Endothelial cell of umbilical vein (primary cell): Measurements from ENCODE around the gene BMERB1. TPM values are rescaled to one million over a fixed set of nuclear protein-coding genes. Genes with fewer than 3 reads are reported as not detected.

Experiments used
- BruUV-seq: library from RNA; stranded (reverse); fragments of 400-500 nt; replicated peaks from 2 replicates; lab custom pipeline; 2021; lab: Mats Ljungman, UMichigan
- CTCF ChIA-PET: fragments of 300-600, 350-600 bp; sonication (Branson Sonifier 250); formaldehyde crosslinking; loops from one replicate; lab custom pipeline; 2021; ENCODE audit warnings: antibody characterized with exemption, inconsistent platforms; lab: Charles Lee
- POLR2A ChIA-PET: fragments of 300-600, 350-600 bp; sonication (Branson Sonifier 250); formaldehyde crosslinking; loops from one replicate; lab custom pipeline; 2021; ENCODE audit warnings: antibody characterized with exemption, inconsistent platforms; lab: Charles Lee
- DNase-seq: peaks from one replicate; pipeline ENCODE4 v3.0.0-alpha.2; 2011; ENCODE audit warnings: low read depth, low spot score
- FAIRE-seq: peaks from 2 replicates; lab custom pipeline; 2011; peaks lifted over from hg19 to GRCh38; lab: Jason Lieb, UNC
- H2AFZ ChIP-seq: 2 replicates; pipeline ENCODE4 v1.6.0; 2012; ENCODE audit warnings: low read depth, low read length, control low read depth, inconsistent platforms
- H3K27ac ChIP-seq: 2 replicates; pipeline ENCODE4 v1.5.1; 2011; ENCODE audit warnings: low read depth, mild to moderate bottlenecking, control low read depth, low read length, moderate library complexity; ENCODE audit not compliant: insufficient read depth
- H3K27me3 ChIP-seq, 2 experiments: 2 replicates each; pipeline versions ENCODE4 v1.6.0 to v1.6.1; 2011; ENCODE audit warnings: low read length in 2 of 2, mixed read lengths in 1 of 2; ENCODE audit not compliant: control insufficient read depth in 2 of 2, insufficient read depth in 2 of 2
- H3K36me3 ChIP-seq, 2 experiments: 2 replicates in 1 of 2; 3 replicates in 1 of 2; pipeline ENCODE4 v1.5.1; 2011; ENCODE audit warnings: low read length in 2 of 2, mild to moderate bottlenecking in 1 of 2, moderate library complexity in 1 of 2; ENCODE audit not compliant: control insufficient read depth in 2 of 2, insufficient read depth in 2 of 2; ENCODE audit errors: extremely low read depth in 1 of 2
- H3K4me1 ChIP-seq: 3 replicates; pipeline ENCODE4 v1.5.1; 2011; ENCODE audit warnings: mild to moderate bottlenecking, low read length; ENCODE audit not compliant: control insufficient read depth, insufficient read depth; ENCODE audit errors: extremely low read depth
- H3K4me2 ChIP-seq: 2 replicates; pipeline ENCODE4 v1.6.1; 2011; ENCODE audit warnings: low read length, control low read depth, mixed read lengths; ENCODE audit not compliant: insufficient read depth
- H3K4me3 ChIP-seq, 3 experiments: fragments of 200-600 bp in 1 of 3; sonication (generic), shearing (Covaris generic) in 1 of 3; replicated peaks in 1 of 3; 2 replicates each; pipeline ENCODE4 v1.5.1; 2011 to 2016; ENCODE audit warnings: control low read depth in 3 of 3, low read length in 3 of 3, mild to moderate bottlenecking in 2 of 3, inconsistent platforms in 1 of 3, low read depth in 1 of 3, moderate library complexity in 1 of 3; ENCODE audit not compliant: insufficient read depth in 1 of 3
- H3K79me2 ChIP-seq: 2 replicates; pipeline ENCODE4 v1.6.0; 2012; ENCODE audit warnings: low read length, inconsistent platforms; ENCODE audit not compliant: control insufficient read depth, insufficient read depth
- H3K9ac ChIP-seq: replicated peaks from 2 replicates; pipeline ENCODE3; 2011; ENCODE audit warnings: low read length, control low read depth; ENCODE audit not compliant: insufficient read depth; ENCODE audit errors: extremely low read depth
- H3K9me1 ChIP-seq: replicated peaks from 3 replicates; pipeline ENCODE4 v1.6.0; 2011; ENCODE audit warnings: mild to moderate bottlenecking, low read length; ENCODE audit not compliant: control insufficient read depth, insufficient read depth; ENCODE audit errors: extremely low read depth
- H3K9me3 ChIP-seq: replicated peaks from 2 replicates; pipeline ENCODE4 v1.5.1; 2012; ENCODE audit warnings: low read length, inconsistent platforms; ENCODE audit not compliant: control insufficient read depth, insufficient read depth
- H4K20me1 ChIP-seq: replicated peaks from 2 replicates; pipeline ENCODE3; 2011; ENCODE audit warnings: mild to moderate bottlenecking, low read length; ENCODE audit not compliant: control insufficient read depth, insufficient read depth; ENCODE audit errors: extremely low read depth
- GATA2 ChIP-seq: IDR thresholded peaks from 2 replicates; pipeline ENCODE4 v1.7.0; 2011; ENCODE audit warnings: low read depth, mild to moderate bottlenecking, moderate library complexity, mixed read lengths, low read length; ENCODE audit not compliant: insufficient read length, insufficient read depth
- MYC ChIP-seq: IDR thresholded peaks from one replicate; pipeline ENCODE4 v1.6.1; 2011; ENCODE audit warnings: mild to moderate bottlenecking, low read depth, low read length
- POLR2A ChIP-seq: IDR thresholded peaks from 2 replicates; pipeline ENCODE4 v1.6.1; 2012; ENCODE audit warnings: low read depth, mild to moderate bottlenecking, control low read depth, low read length
- POLR2AphosphoS5 ChIP-seq: IDR thresholded peaks from 2 replicates; pipeline ENCODE4 v1.6.1; 2012; ENCODE audit warnings: low read depth, mild to moderate bottlenecking, control low read depth, low read length, moderate library complexity; ENCODE audit not compliant: insufficient read depth
- dilution Hi-C: fragments of 300-500 bp; cut with MboI; formaldehyde crosslinking; loops from one replicate; pipeline ENCODE4 v1.15.0; 2019; ENCODE audit warnings: low sequenced_read_pairs; ENCODE audit not compliant: extremely low pct_ligation_motif_present
- intact Hi-C: fragments of 100-400 bp; cut with micrococcal nuclease; formaldehyde crosslinking; loops from one replicate; pipeline ENCODE4 v1.10.0; 2022
- polyA plus RNA-seq, 4 experiments: library from polyadenylated mRNA; depleted of rRNA in 3 of 4; stranded (reverse) in 3 of 4; unstranded in 1 of 4; fragments of >200 nt; gene quantifications; 2 replicates each; pipeline versions ENCODE4 v1.2.1 to v1.2.3, GENCODE V29; 2011 to 2012; ENCODE audit warnings: missing spikeins in 1 of 4
- total RNA-seq: library from RNA; stranded (reverse); gene quantifications from 2 replicates; pipeline ENCODE4 v1.2.3, GENCODE V29; 2021

Gene BMERB1
- total and polyA plus RNA-seq, 2 donors (not counting 3 experiments of a cell fraction or from before 2014, with no cell fraction given): 14.1 to 17.4 TPM

- dilution Hi-C loops: no loop called here
- ChIA-PET POLR2A (no interaction called here), CTCF (interaction anchor here (1.1 to 9.0 kb wide), 3 partner anchors 10 to 125 kb away, joined by 3 to 161 read pairs (median 4); no protein-coding TSS in a partner anchor)
- Histone ChIP-seq H3K27me3 (peaks cover 0 to 4% of the 10 kb centered on the region in 2 experiments), H3K36me3 (no peaks in the 10 kb centered on the region), H3K79me2 (no peaks in the 10 kb centered on the region), H2AFZ (no peak overlapping the region), H4K20me1 (no peaks in the 10 kb centered on the region), H3K4me3 (no peak overlapping the region), H3K4me1 (no peaks in the 10 kb centered on the region), H3K9me1 (no peaks in the 10 kb centered on the region), H3K9ac (no peak overlapping the region), H3K4me2 (no peak overlapping the region), H3K27ac (no peak overlapping the region), H3K9me3 (no peaks in the 10 kb centered on the region)
- intact Hi-C loops: loop anchor here (2.0 kb wide), 2 partner anchors 257 to 769 kb away; no protein-coding TSS in a partner anchor
- TF ChIP-seq POLR2A: no peak
- no peak for TF ChIP-seq MYC
- no peak for TF ChIP-seq GATA2
- no peak for FAIRE-seq
- no peak for DNase-seq
- no TSS peak for BruUV-seq
These were observed 8.5 kb upstream of the BMERB1 start for GRCh38 chr16:15425861-15426260.

DNA sequence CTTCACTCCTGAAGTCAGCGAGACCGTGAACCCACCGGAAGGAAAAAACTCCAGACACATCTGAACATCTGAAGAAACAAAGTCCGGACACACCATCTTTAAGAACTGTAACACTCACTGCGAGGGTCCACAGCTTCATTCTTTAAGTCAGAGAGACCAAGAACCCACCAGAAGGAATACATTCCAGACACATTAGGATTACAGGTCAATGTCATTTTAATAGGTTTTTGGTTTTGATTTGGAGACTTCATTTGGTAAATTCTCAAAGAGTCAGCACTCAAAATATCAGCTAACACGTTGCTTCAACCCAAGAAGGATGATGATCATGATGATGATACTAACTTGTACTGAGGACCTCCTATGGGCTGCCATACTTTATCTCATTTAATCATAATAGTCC is 7.6 kb upstream of the BMERB1 start:
- DNase-seq (no peak), FAIRE-seq (no peak)
- H2AFZ ChIP-seq: no peak overlapping the region
- no TSS peak for BruUV-seq
- CTCF ChIA-PET: interaction anchor here (1.3 to 9.0 kb wide), 3 partner anchors 124 to 183 kb away, joined by 4 to 161 read pairs (median 11); no protein-coding TSS in a partner anchor
- dilution Hi-C loops: no loop called here
- H3K9me1 ChIP-seq: no peaks in the 10 kb centered on the region
- H4K20me1 ChIP-seq: no peaks in the 10 kb centered on the region
- H3K9me3 ChIP-seq: no peaks in the 10 kb centered on the region
- TF ChIP-seq POLR2AphosphoS5: no peak
- no peak overlapping the region for H3K4me3 ChIP-seq
- H3K79me2 ChIP-seq: no peaks in the 10 kb centered on the region
- intact Hi-C loops: loop anchor here (1.0 to 2.0 kb wide), 6 partner anchors 41 to 768 kb away; partner anchors contain the start of gene MARF1
- H3K27ac ChIP-seq: no peak overlapping the region
- peaks cover 0 to 4% of the 10 kb centered on the region in 2 experiments for H3K27me3 ChIP-seq
- no peak overlapping the region for H3K4me2 ChIP-seq
- no peaks in the 10 kb centered on the region for H3K4me1 ChIP-seq
- POLR2A ChIA-PET: no interaction called here
- no peaks in the 10 kb centered on the region for H3K36me3 ChIP-seq
- no peak overlapping the region for H3K9ac ChIP-seq
